Endometrial microvascular endothelial cells (primary cell): Measurements from ENCODE around the gene C2orf66. TPM values are rescaled to one million over a fixed set of nuclear protein-coding genes. Genes with fewer than 3 reads are reported as not detected.

Source experiments
- in situ Hi-C: cut with HindIII; loops from 2 replicates; pipeline ENCODE4 v1.10.0; 2017; ENCODE audit warnings: low sequenced_read_pairs, low pct_unique_long_range_greater_than_20kb; ENCODE audit errors: inconsistent ontology term
- total RNA-seq: library from RNA; depleted of rRNA; stranded (reverse); fragments of >200 nt; gene quantifications from one replicate; pipeline ENCODE4 v1.2.3, GENCODE V29; 2015; ENCODE audit errors: inconsistent ontology term

Gene C2orf66
- total RNA-seq: 0.19 TPM

- in situ Hi-C loops: no loop called here
Measured at GRCh38 chr2:196809260-196809659, at the start of gene C2orf66. C2orf66 (minus strand) TSS chr2:196809355; CDS start chr2:196809336, 19 bp downstream.

- in situ Hi-C loops: no loop called here
Measured at GRCh38 chr2:196854629-196855028, 45.5 kb upstream of the C2orf66 start.

GRCh38 chr2:196853301-196854087, 44.3 kb upstream of the C2orf66 start:
- in situ Hi-C loops: no loop called here

- in situ Hi-C loops: no loop called here
Measured at GRCh38 chr2:196851088-196851487, 41.9 kb upstream of the C2orf66 start.

GRCh38 chr2:196849895-196850294, 40.7 kb upstream of the C2orf66 start:
- in situ Hi-C loops: no loop called here

GRCh38 chr2:196846295-196846694, 37.1 kb upstream of the C2orf66 start:
- in situ Hi-C loops: no loop called here

- in situ Hi-C loops: no loop called here
Measured at GRCh38 chr2:196845371-196845770, 36.2 kb upstream of the C2orf66 start.

GRCh38 chr2:196840171-196840570, 31.0 kb upstream of the C2orf66 start:
- in situ Hi-C loops: no loop called here

GRCh38 chr2:196839574-196839973, 30.4 kb upstream of the C2orf66 start:
- in situ Hi-C loops: no loop called here

GRCh38 chr2:196836440-196836839, 27.3 kb upstream of the C2orf66 start:
- in situ Hi-C loops: no loop called here

- in situ Hi-C loops: no loop called here
Measured at GRCh38 chr2:196830701-196831100, 21.5 kb upstream of the C2orf66 start.

- in situ Hi-C loops: no loop called here
Measured at GRCh38 chr2:196827356-196827755, 18.2 kb upstream of the C2orf66 start.

- in situ Hi-C loops: no loop called here
Measured at GRCh38 chr2:196823750-196824522, 14.8 kb upstream of the C2orf66 start.

- in situ Hi-C loops: no loop called here
Measured at GRCh38 chr2:196821195-196821594, 12.0 kb upstream of the C2orf66 start.

- in situ Hi-C loops: no loop called here
Measured at GRCh38 chr2:196808083-196808665, 981 bp downstream of the C2orf66 start.

GRCh38 chr2:196804381-196804780, 4.8 kb downstream of the C2orf66 start:
- in situ Hi-C loops: no loop called here

GRCh38 chr2:196802401-196802800, 6.8 kb downstream of the C2orf66 start:
- in situ Hi-C loops: no loop called here

- in situ Hi-C loops: no loop called here
Measured at GRCh38 chr2:196801674-196802261, 7.4 kb downstream of the C2orf66 start.

GRCh38 chr2:196798980-196799379, 10.2 kb downstream of the C2orf66 start:
- in situ Hi-C loops: loop anchor here (25.0 kb wide), 1 partner anchor 712 kb away; no protein-coding TSS in a partner anchor
